Liver (tissue), 9 donors: ENCODE results near the gene PLA2G4D. TPM values are rescaled to one million over a fixed set of nuclear protein-coding genes. Genes with fewer than 3 reads are reported as not detected.

ENCODE experiments used
- DNase-seq: peaks from one replicate; pipeline ENCODE4 v3.0.0-alpha.2; 2017; ENCODE audit warnings: low spot score
- H3K27ac ChIP-seq, 2 donors: one replicate each; pipeline ENCODE4 v1.7.0; 2013; ENCODE audit warnings: inconsistent platforms in 2 of 2, low read length in 2 of 2, control low read depth in 1 of 2, low read depth in 1 of 2, mild to moderate bottlenecking in 1 of 2
- H3K27me3 ChIP-seq, 4 donors: one replicate each; pipeline versions ENCODE4 v1.6.1 to v1.7.0; 2013; ENCODE audit warnings: low read length in 3 of 4, inconsistent platforms in 1 of 4, mild to moderate bottlenecking in 1 of 4, moderate library complexity in 1 of 4; ENCODE audit not compliant: control insufficient read depth in 4 of 4, insufficient read depth in 4 of 4
- H3K36me3 ChIP-seq, 4 donors: one replicate each; pipeline versions ENCODE4 v1.6.1 to v1.7.0; 2013; ENCODE audit warnings: low read length in 3 of 4, mild to moderate bottlenecking in 3 of 4, low read depth in 1 of 4, moderate library complexity in 1 of 4; ENCODE audit not compliant: control insufficient read depth in 4 of 4, insufficient read depth in 3 of 4
- H3K4me1 ChIP-seq, 4 donors: one replicate each; pipeline versions ENCODE4 v1.6.1 to v1.7.0; 2013; ENCODE audit warnings: low read length in 3 of 4, mild to moderate bottlenecking in 3 of 4, moderate library complexity in 1 of 4; ENCODE audit not compliant: control insufficient read depth in 4 of 4, insufficient read depth in 4 of 4
- H3K4me3 ChIP-seq, 3 donors: one replicate each; pipeline versions ENCODE4 v1.6.1 to v1.7.0; 2013; ENCODE audit warnings: low read length in 3 of 3, control low read depth in 1 of 3, low read depth in 1 of 3, mild to moderate bottlenecking in 1 of 3
- H3K9ac ChIP-seq, 2 donors: one replicate each; pipeline ENCODE4 v1.7.0; 2013; ENCODE audit warnings: low read length in 2 of 2, mild to moderate bottlenecking in 2 of 2, moderate library complexity in 2 of 2, control low read depth in 1 of 2, low read depth in 1 of 2
- H3K9me3 ChIP-seq, 4 donors: one replicate each; pipeline versions ENCODE4 v1.6.1 to v1.7.0; 2013; ENCODE audit warnings: low read length in 3 of 4; ENCODE audit not compliant: control insufficient read depth in 4 of 4
- ATF3 ChIP-seq: IDR thresholded peaks from 2 replicates; pipeline ENCODE4 v1.6.1; 2016; ENCODE audit warnings: antibody characterized with exemption
- CTCF ChIP-seq: fragments of 150-350 bp; IDR thresholded peaks from 2 replicates; pipeline ENCODE4 v1.5.1; 2017; ENCODE audit warnings: improper control_type of control experiment, low read depth, low read length; ENCODE audit not compliant: missing input control
- EGR1 ChIP-seq, 2 donors: IDR thresholded peaks; 2 replicates each; pipeline ENCODE4 v1.6.1; 2016 to 2018; ENCODE audit warnings: antibody characterized with exemption in 2 of 2, low read depth in 2 of 2
- FOXA1 ChIP-seq: IDR thresholded peaks from 2 replicates; pipeline ENCODE4 v1.6.1; 2016; ENCODE audit warnings: antibody characterized with exemption
- GABPA ChIP-seq, 2 donors: IDR thresholded peaks in 1 of 2; conservative IDR thresholded peaks in 1 of 2; 2 replicates each; pipeline ENCODE4 v1.6.1; 2016; ENCODE audit warnings: antibody characterized with exemption in 2 of 2, mild to moderate bottlenecking in 1 of 2, moderate library complexity in 1 of 2
- HNF4A ChIP-seq, 2 donors: conservative IDR thresholded peaks; 2 replicates each; pipeline ENCODE4 v1.6.1; 2016; ENCODE audit warnings: antibody characterized with exemption in 2 of 2, mild to moderate bottlenecking in 2 of 2
- HNF4G ChIP-seq: IDR thresholded peaks from 2 replicates; pipeline ENCODE4 v1.6.1; 2016; ENCODE audit warnings: antibody characterized with exemption
- MAX ChIP-seq: IDR thresholded peaks from 2 replicates; pipeline ENCODE4 v1.6.1; 2016; ENCODE audit warnings: antibody characterized with exemption
- NR2F2 ChIP-seq: IDR thresholded peaks from 2 replicates; pipeline ENCODE4 v1.6.1; 2016; ENCODE audit warnings: antibody characterized with exemption
- RAD21 ChIP-seq, 2 donors: IDR thresholded peaks; 2 replicates each; pipeline ENCODE4 v1.6.1; 2016; ENCODE audit warnings: antibody characterized with exemption in 2 of 2, mild to moderate bottlenecking in 2 of 2
- REST ChIP-seq: IDR thresholded peaks from 2 replicates; pipeline ENCODE4 v1.6.1; 2016; ENCODE audit warnings: antibody characterized with exemption, mild to moderate bottlenecking
- RXRA ChIP-seq, 2 donors: IDR thresholded peaks; 2 replicates each; pipeline ENCODE4 v1.6.1; 2017 to 2018; ENCODE audit warnings: antibody characterized with exemption in 2 of 2, mild to moderate bottlenecking in 1 of 2
- SP1 ChIP-seq: IDR thresholded peaks from 2 replicates; pipeline ENCODE4 v1.6.1; 2018; ENCODE audit warnings: antibody characterized with exemption, mild to moderate bottlenecking
- TAF1 ChIP-seq: conservative IDR thresholded peaks from 2 replicates; pipeline ENCODE4 v1.6.1; 2016; ENCODE audit warnings: antibody characterized with exemption, mild to moderate bottlenecking
- YY1 ChIP-seq: IDR thresholded peaks from 2 replicates; pipeline ENCODE4 v1.6.1; 2016; ENCODE audit warnings: antibody characterized with exemption, mild to moderate bottlenecking
- ZBTB33 ChIP-seq: IDR thresholded peaks from 2 replicates; pipeline ENCODE4 v1.6.1; 2016; ENCODE audit warnings: antibody characterized with exemption
- WGBS: extraction: QIAGEN DNeasy Blood & Tissue Kit; methylation state at CpG from one replicate; pipeline ENCODE4 v1.1.7; 2013; 5-methylcytosine and 5-hydroxymethylcytosine counted together
- polyA plus RNA-seq, 2 donors: library from polyadenylated mRNA; stranded (reverse) in 1 of 2; unstranded in 1 of 2; fragments of 200-250 nt in 1 of 2; fragments of >200 nt in 1 of 2; fragmentation: Nextera tagmentation in 1 of 2; extraction: Ambion mirVana in 1 of 2; gene quantifications; one replicate each; pipeline versions ENCODE4 v1.2.1 to v1.2.3, GENCODE V29; 2013 to 2015
- total RNA-seq, 2 donors: library from RNA; depleted of rRNA; stranded (reverse); fragments of >200 nt; gene quantifications; one replicate each; pipeline ENCODE4 v1.2.3, GENCODE V29; 2014
- donor health status: healthy.
- donor health status: healthy.
- donor health status: healthy.
- donor health status: healthy.
- donor health status: healthy.

The PLA2G4D gene
- total and polyA plus RNA-seq, 4 donors, result not detected

GRCh38 chr15:42085236-42085605 lies 9.1 kb downstream of the PLA2G4D start (continued):
- no peak for TF ChIP-seq ZBTB33
- no peak for TF ChIP-seq TAF1

GRCh38 chr15:42084465-42085235 lies 9.7 kb downstream of the PLA2G4D start:
- peaks cover 0 to 3% (median 0%) of the 10 kb centered on the region in 4 donors for H3K27me3 ChIP-seq
- no peak overlapping the region for H3K9ac ChIP-seq
- TF ChIP-seq EGR1 (IDR thresholded peaks at IDR 0.05; ENCODE audit: low read depth in 2 of 2), result no peak
- TF ChIP-seq NR2F2, result no peak
- peak; percentile 86 to 94 for TF ChIP-seq RAD21 (IDR thresholded peaks at IDR 0.05)
- peak in 1 of 2 donors; percentile 29 for TF ChIP-seq RXRA (IDR thresholded peaks at IDR 0.05)
- peak; percentile 93 for TF ChIP-seq CTCF
- TF ChIP-seq MAX, result no peak
- H3K4me3 ChIP-seq, result no peak overlapping the region
- no peak overlapping the region for H3K27ac ChIP-seq
- H3K9me3 ChIP-seq, result no peaks in the 10 kb centered on the region
- no peaks in the 10 kb centered on the region for H3K36me3 ChIP-seq
- DNase-seq, result peak; percentile 75
- peaks cover 0 to 5% (median 0%) of the 10 kb centered on the region in 4 donors for H3K4me1 ChIP-seq
- 23% methylated on average over 29 of the region's 29 CpGs for WGBS

- Histone ChIP-seq H3K9ac (no peak overlapping the region), H3K27me3 (peaks cover 0 to 3% (median 0%) of the 10 kb centered on the region in 4 donors), H3K9me3 (no peaks in the 10 kb centered on the region), H3K36me3 (no peaks in the 10 kb centered on the region), H3K4me1 (peaks cover 0 to 5% (median 0%) of the 10 kb centered on the region in 4 donors), H3K27ac (no peak overlapping the region), H3K4me3 (no peak overlapping the region)
- no peak for DNase-seq
- WGBS, result 83% methylated on average over 13 of the region's 13 CpGs
- TF ChIP-seq YY1 (no peak), ATF3 (no peak), FOXA1 (no peak), REST (no peak), MAX (no peak), RXRA (IDR thresholded peaks at IDR 0.05) (no peak), ZBTB33 (no peak), HNF4A (conservative IDR thresholded peaks at IDR 0.05) (no peak), SP1 (no peak), RAD21 (IDR thresholded peaks at IDR 0.05) (no peak), HNF4G (no peak), CTCF (no peak), EGR1 (IDR thresholded peaks at IDR 0.05; ENCODE audit: low read depth in 2 of 2) (no peak), GABPA (IDR thresholded peaks at IDR 0.05 in 1 of 2, conservative IDR thresholded peaks at IDR 0.05 in 1 of 2) (no peak)
Measured at GRCh38 chr15:42083916-42084315, 10.4 kb downstream of the PLA2G4D start.
